ENCODE results near the gene CD300H.

CD300H gene

DNA sequence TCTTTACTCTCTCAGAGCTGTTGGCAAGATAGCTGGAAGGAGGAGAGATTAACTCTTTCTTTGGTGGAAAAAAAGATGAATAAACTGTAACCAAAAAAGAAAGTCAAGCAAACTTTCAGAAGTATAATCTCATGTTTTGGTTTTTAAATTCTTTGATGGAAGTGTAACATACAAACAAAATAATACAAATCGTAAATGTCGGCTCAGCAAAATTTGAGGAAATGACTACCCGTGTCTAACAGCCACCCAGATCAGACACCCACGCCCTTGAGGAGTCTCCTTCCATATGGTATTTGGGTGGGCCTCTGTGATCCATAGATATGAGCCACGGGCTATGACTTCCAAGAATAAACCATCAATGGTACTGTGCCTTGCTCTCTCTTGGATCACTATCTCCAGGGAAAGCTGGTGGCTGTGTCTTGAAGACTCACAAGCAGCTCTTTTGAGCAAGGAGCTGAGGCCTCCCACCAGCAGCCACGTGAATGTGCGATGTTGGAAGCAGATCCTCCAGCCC, 11.8 kb downstream of the CD300H start:
- TF ChIP-seq, protein P1, sequence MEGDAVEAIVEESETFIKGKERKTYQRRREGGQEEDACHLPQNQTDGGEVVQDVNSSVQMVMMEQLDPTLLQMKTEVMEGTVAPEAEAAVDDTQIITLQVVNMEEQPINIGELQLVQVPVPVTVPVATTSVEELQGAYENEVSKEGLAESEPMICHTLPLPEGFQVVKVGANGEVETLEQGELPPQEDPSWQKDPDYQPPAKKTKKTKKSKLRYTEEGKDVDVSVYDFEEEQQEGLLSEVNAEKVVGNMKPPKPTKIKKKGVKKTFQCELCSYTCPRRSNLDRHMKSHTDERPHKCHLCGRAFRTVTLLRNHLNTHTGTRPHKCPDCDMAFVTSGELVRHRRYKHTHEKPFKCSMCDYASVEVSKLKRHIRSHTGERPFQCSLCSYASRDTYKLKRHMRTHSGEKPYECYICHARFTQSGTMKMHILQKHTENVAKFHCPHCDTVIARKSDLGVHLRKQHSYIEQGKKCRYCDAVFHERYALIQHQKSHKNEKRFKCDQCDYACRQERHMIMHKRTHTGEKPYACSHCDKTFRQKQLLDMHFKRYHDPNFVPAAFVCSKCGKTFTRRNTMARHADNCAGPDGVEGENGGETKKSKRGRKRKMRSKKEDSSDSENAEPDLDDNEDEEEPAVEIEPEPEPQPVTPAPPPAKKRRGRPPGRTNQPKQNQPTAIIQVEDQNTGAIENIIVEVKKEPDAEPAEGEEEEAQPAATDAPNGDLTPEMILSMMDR (IDR thresholded peaks at IDR 0.05; ENCODE audit: low read length, missing control alignments) = no peak
- no peak for DNase-seq (ENCODE audit: low read depth)
- H3K4me3 ChIP-seq (replicated peaks; ENCODE audit: low read depth, low read length) = no peak overlapping the region

DNA sequence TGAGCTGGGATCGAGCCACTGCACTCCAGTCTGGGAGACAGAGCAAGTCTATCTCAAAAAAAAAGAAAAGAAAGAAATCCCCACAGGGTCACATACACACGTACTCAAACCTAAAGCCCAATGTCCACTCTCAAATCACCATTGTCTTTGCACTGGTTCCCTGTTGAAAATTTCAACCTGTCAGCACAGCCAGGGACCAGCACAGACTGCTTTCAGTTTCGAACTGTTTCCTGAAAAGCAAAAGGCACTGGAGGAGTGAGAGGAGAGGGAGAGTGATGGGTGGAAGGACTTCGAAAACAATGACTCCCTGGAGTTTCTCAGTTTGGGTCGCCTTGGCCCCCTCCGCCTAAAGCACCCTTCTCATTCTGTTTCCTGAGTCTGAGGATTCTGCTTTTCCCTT, 12.4 kb downstream of the CD300H start:
- no peak overlapping the region for H3K4me3 ChIP-seq (replicated peaks; ENCODE audit: low read depth, low read length)
- TF ChIP-seq, protein P1 (IDR thresholded peaks at IDR 0.05; ENCODE audit: low read length, missing control alignments) = no peak
- DNase-seq (ENCODE audit: low read depth) = no peak

DNA sequence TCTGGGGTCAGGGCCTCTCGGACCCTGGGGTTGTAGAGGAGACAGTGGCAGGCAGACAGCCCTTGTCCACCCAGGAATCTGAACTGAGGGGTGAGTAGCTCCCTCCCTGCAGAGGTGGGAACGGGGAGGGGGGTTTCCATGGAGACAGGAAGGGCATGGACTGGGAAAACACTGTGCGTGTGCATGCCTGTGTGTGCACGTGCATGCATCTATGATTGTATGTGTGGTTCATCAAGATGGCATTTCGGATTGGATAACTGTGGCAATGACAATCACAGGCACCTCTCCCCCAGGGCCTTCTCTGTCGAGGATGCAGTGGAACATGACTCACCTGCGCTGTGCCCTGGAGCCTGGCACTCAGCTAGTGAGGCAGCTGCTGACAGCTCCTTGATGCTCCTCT, 15.3 kb downstream of the CD300H start:
- DNase-seq (ENCODE audit: low read depth) = no peak
- TF ChIP-seq, protein P1 (IDR thresholded peaks at IDR 0.05; ENCODE audit: low read length, missing control alignments) = no peak
- no peak overlapping the region for H3K4me3 ChIP-seq (replicated peaks; ENCODE audit: low read depth, low read length)

DNA sequence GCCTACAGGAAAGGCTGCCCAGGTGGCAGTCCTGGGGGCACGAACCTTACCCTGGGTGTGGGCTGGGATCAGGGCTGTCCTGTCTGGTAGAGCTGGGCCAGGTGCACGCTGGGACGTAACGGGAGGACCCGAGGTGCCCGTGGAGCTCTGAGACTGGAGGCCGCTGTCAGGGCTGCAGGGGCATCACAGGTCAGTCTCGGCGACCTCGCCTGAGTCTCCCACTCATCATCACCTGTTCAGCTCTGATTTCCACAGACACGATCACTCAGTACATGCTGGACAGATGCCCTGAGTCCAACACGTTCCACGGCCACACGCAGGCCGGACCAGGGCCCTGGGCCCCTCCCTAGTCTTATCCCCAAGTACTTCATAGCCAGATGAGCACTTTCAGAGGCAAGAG, 16.7 kb downstream of the CD300H start:
- no peak overlapping the region for H3K4me3 ChIP-seq (replicated peaks; ENCODE audit: low read depth, low read length)
- no peak for DNase-seq (ENCODE audit: low read depth)
- TF ChIP-seq, protein P1 (IDR thresholded peaks at IDR 0.05; ENCODE audit: low read length, missing control alignments) = no peak

DNA sequence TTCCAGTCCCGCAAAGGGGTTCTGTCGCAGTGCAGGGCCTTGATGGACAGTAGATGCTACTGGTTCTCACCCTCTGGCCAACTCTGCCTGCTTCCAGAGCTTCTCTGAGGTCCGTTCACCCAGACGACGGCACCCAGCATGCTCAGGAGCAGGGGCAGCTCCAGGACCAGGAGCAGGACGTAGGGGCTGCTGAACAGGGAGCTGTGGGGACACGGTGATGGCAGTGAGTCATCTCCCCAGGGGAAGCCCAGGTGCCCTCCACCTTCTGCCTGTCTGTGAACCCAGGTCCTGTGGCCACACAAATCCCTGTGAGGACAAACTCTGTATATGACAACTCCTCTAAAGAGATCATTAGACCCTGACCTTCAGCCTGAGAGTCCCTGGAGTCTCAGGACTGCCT, 18.0 kb downstream of the CD300H start:
- DNase-seq (ENCODE audit: low read depth) = no peak
- TF ChIP-seq, protein P1 (IDR thresholded peaks at IDR 0.05; ENCODE audit: low read length, missing control alignments) = no peak
- no peak overlapping the region for H3K4me3 ChIP-seq (replicated peaks; ENCODE audit: low read depth, low read length)

DNA sequence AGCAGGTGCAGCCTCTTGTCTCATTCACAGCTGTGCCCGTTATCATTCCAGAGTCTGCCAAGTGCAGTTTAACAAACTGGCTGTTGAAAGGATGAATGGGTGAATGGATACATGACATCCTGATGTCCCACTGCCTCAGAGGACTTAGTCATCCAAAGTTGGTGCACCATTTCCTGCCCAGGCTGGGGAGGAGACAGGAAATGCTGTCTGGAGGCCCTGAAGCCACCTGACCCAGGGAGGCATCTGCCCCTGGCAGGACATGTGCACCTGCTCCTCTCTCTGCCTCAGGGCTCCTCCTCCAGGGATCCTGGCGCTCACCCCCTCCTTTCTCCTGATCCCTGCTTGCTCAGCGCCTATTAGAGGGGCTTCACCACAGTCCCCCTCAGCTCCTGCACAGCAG, 19.6 kb downstream of the CD300H start:
- no peak overlapping the region for H3K4me3 ChIP-seq (replicated peaks; ENCODE audit: low read depth, low read length)
- TF ChIP-seq, protein P1 (IDR thresholded peaks at IDR 0.05; ENCODE audit: low read length, missing control alignments) = no peak
- no peak for DNase-seq (ENCODE audit: low read depth)

DNA sequence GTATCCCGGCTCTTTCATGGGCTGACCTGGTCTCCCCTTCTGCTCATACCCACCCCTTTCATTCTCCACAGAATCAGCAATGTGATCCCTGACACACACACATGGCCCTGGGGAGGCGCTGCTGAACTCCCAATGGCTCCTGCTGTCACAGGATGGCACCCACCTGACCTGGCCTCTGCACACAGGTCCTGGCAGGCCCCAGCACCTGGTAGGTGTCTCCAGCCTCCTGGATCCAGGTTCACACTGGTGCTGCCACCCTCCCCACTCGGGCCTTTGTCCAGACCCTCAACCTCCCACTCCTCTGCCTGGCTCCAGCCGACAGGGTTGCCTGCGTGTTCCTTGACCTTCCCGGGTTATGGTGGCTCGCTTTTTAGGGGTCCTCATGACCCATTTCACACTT, 20.0 kb downstream of the CD300H start:
- no peak overlapping the region for H3K4me3 ChIP-seq (replicated peaks; ENCODE audit: low read depth, low read length)
- TF ChIP-seq, protein P1 (IDR thresholded peaks at IDR 0.05; ENCODE audit: low read length, missing control alignments) = no peak
- DNase-seq (ENCODE audit: low read depth) = no peak

Data from fibroblast of pulmonary artery (primary cell).